Neural cell (in vitro differentiated cells): ENCODE measurements around the gene SLC9A3. TPM values are rescaled to one million over a fixed set of nuclear protein-coding genes. Genes with fewer than 3 reads are reported as not detected.

Experiments
- H2AFZ ChIP-seq: fragments of 200-600, 300-800 bp; sonication (generic), shearing (Covaris generic); 2 replicates; pipeline ENCODE4 v1.6.0; 2014; ENCODE audit warnings: low read depth, mild to moderate bottlenecking, antibody characterized with exemption, low read length, moderate library complexity
- H3F3A ChIP-seq: fragments of 200-600 bp; shearing (Covaris generic); 2 replicates; pipeline ENCODE4 v1.6.1; 2016; ENCODE audit warnings: mild to moderate bottlenecking, moderate library complexity, mixed read lengths, antibody characterized with exemption, low read length; ENCODE audit not compliant: insufficient read depth, poor library complexity, severe bottlenecking
- H3K27ac ChIP-seq: fragments of 200-600, 300-800 bp; sonication (generic), shearing (Covaris generic); 2 replicates; pipeline ENCODE4 v1.5.1; 2014; ENCODE audit warnings: mild to moderate bottlenecking, low read length, moderate library complexity
- H3K27me3 ChIP-seq: fragments of 300-800, 200-600 bp; sonication (generic), shearing (Covaris generic); 2 replicates; pipeline ENCODE4 v1.6.0; 2014; ENCODE audit warnings: mild to moderate bottlenecking, low read depth, low read length, moderate library complexity; ENCODE audit not compliant: insufficient read depth
- H3K36me3 ChIP-seq: fragments of 300-800, 200-600 bp; sonication (generic), shearing (Covaris generic); 2 replicates; pipeline ENCODE4 v1.5.1; 2014; ENCODE audit warnings: mild to moderate bottlenecking, antibody characterized with exemption, low read length, moderate library complexity; ENCODE audit not compliant: insufficient read depth
- H3K4me2 ChIP-seq: fragments of 300-800, 200-600 bp; sonication (generic), shearing (Covaris generic); 2 replicates; pipeline ENCODE4 v1.6.0; 2014; ENCODE audit warnings: mild to moderate bottlenecking, low read length
- H3K4me3 ChIP-seq: fragments of 300-800, 200-600 bp; sonication (generic), shearing (Covaris generic); 2 replicates; pipeline ENCODE4 v1.5.1; 2014; ENCODE audit warnings: mild to moderate bottlenecking, low read length, moderate library complexity
- H3K79me2 ChIP-seq: fragments of 200-600 bp; shearing (Covaris generic); replicated peaks from 2 replicates; pipeline ENCODE4 v1.6.0; 2014; ENCODE audit warnings: mild to moderate bottlenecking, low read length, moderate library complexity; ENCODE audit not compliant: insufficient read depth
- H3K9ac ChIP-seq: fragments of 300-800, 200-600 bp; sonication (generic), shearing (Covaris generic); 2 replicates; pipeline ENCODE4 v1.6.1; 2016; ENCODE audit warnings: mild to moderate bottlenecking, low read length, mixed read lengths
- H3K9me2 ChIP-seq: fragments of 200-600 bp; shearing (Covaris generic); 2 replicates; pipeline ENCODE4 v1.6.1; 2016; ENCODE audit warnings: mild to moderate bottlenecking, low read length, mixed read lengths; ENCODE audit not compliant: insufficient read depth
- H3K9me3 ChIP-seq: fragments of 200-600, 300-800 bp; sonication (generic), shearing (Covaris generic); 2 replicates; pipeline ENCODE4 v1.6.1; 2016; ENCODE audit warnings: mild to moderate bottlenecking, mixed run types, low read length, moderate library complexity, mixed read lengths
- H4K20me1 ChIP-seq: fragments of 200-600 bp; shearing (Covaris generic); 2 replicates; pipeline ENCODE4 v1.6.1; 2016; ENCODE audit warnings: mild to moderate bottlenecking, mixed run types; ENCODE audit not compliant: insufficient read depth
- EP300 ChIP-seq: fragments of 450-650 bp; conservative IDR thresholded peaks from 2 replicates; pipeline ENCODE4 v1.6.1; 2014; ENCODE audit warnings: antibody characterized with exemption, mild to moderate bottlenecking, moderate library complexity; ENCODE audit not compliant: poor library complexity, severe bottlenecking
- EZH2 ChIP-seq: fragments of 200-600, 300-800 bp; shearing (Covaris generic), sonication (generic); IDR thresholded peaks from 2 replicates; pipeline ENCODE4 v1.6.1; 2014; ENCODE audit warnings: antibody characterized with exemption, low read length, borderline replicate concordance, mild to moderate bottlenecking; ENCODE audit not compliant: insufficient read depth, poor library complexity, severe bottlenecking
- MXI1 ChIP-seq: fragments of 450-650 bp; conservative IDR thresholded peaks from 2 replicates; pipeline ENCODE4 v1.6.1; 2014; ENCODE audit warnings: antibody characterized with exemption, mild to moderate bottlenecking; ENCODE audit not compliant: poor library complexity, severe bottlenecking
- POLR2AphosphoS5 ChIP-seq: IDR thresholded peaks from 2 replicates; pipeline ENCODE4 v1.6.1; 2012
- RAD21 ChIP-seq: fragments of 450-650 bp; conservative IDR thresholded peaks from 2 replicates; pipeline ENCODE4 v1.6.1; 2014; ENCODE audit warnings: antibody characterized with exemption, mild to moderate bottlenecking, moderate library complexity
- SMC3 ChIP-seq: fragments of 450-650 bp; conservative IDR thresholded peaks from 2 replicates; pipeline ENCODE4 v1.6.1; 2014; ENCODE audit warnings: antibody characterized with exemption, mild to moderate bottlenecking, moderate library complexity; ENCODE audit not compliant: poor library complexity
- TAF1 ChIP-seq: IDR thresholded peaks from 2 replicates; pipeline ENCODE4 v1.6.1; 2012; ENCODE audit warnings: low read depth
- polyA plus RNA-seq: library from polyadenylated mRNA; depleted of rRNA; stranded (reverse); fragments of >200 nt; gene quantifications from 2 replicates; pipeline ENCODE4 v1.2.3, GENCODE V29; 2014
- TF ChIP-seq, protein P1 (sequence below): fragments of 450-650 bp; IDR thresholded peaks from 2 replicates; pipeline ENCODE4 v1.5.1; 2014; ENCODE audit warnings: antibody characterized with exemption, mild to moderate bottlenecking, moderate library complexity; ENCODE audit not compliant: poor library complexity, severe bottlenecking
- TF ChIP-seq, protein P2 (sequence below): IDR thresholded peaks from 2 replicates; pipeline ENCODE4 v1.6.1; 2012; ENCODE audit warnings: borderline replicate concordance

SLC9A3 gene
- polyA plus RNA-seq, 1 donor from 2014 or later: 4.0 TPM

GRCh38 chr5:540906-541538 is 16.8 kb upstream of the SLC9A3 start:
- Histone ChIP-seq H3K4me2 (no peak overlapping the region), H3K27me3 (no peaks in the 10 kb centered on the region), H3K36me3 (no peaks in the 10 kb centered on the region), H3K27ac (no peak overlapping the region), H3K9me3 (no peaks in the 10 kb centered on the region), H3K9me2 (no peaks in the 10 kb centered on the region), H2AFZ (no peak overlapping the region), H3K9ac (no peak overlapping the region), H3K79me2 (no peaks in the 10 kb centered on the region), H3F3A (no peaks in the 10 kb centered on the region), H4K20me1 (no peaks in the 10 kb centered on the region), H3K4me3 (no peak overlapping the region)
- TF ChIP-seq, protein P1, sequence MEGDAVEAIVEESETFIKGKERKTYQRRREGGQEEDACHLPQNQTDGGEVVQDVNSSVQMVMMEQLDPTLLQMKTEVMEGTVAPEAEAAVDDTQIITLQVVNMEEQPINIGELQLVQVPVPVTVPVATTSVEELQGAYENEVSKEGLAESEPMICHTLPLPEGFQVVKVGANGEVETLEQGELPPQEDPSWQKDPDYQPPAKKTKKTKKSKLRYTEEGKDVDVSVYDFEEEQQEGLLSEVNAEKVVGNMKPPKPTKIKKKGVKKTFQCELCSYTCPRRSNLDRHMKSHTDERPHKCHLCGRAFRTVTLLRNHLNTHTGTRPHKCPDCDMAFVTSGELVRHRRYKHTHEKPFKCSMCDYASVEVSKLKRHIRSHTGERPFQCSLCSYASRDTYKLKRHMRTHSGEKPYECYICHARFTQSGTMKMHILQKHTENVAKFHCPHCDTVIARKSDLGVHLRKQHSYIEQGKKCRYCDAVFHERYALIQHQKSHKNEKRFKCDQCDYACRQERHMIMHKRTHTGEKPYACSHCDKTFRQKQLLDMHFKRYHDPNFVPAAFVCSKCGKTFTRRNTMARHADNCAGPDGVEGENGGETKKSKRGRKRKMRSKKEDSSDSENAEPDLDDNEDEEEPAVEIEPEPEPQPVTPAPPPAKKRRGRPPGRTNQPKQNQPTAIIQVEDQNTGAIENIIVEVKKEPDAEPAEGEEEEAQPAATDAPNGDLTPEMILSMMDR: no peak
- TF ChIP-seq RAD21 (no peak), EZH2 (no peak), SMC3 (no peak), POLR2AphosphoS5 (no peak), TAF1 (no peak), EP300 (no peak), MXI1 (no peak)
- TF ChIP-seq, protein P2, sequence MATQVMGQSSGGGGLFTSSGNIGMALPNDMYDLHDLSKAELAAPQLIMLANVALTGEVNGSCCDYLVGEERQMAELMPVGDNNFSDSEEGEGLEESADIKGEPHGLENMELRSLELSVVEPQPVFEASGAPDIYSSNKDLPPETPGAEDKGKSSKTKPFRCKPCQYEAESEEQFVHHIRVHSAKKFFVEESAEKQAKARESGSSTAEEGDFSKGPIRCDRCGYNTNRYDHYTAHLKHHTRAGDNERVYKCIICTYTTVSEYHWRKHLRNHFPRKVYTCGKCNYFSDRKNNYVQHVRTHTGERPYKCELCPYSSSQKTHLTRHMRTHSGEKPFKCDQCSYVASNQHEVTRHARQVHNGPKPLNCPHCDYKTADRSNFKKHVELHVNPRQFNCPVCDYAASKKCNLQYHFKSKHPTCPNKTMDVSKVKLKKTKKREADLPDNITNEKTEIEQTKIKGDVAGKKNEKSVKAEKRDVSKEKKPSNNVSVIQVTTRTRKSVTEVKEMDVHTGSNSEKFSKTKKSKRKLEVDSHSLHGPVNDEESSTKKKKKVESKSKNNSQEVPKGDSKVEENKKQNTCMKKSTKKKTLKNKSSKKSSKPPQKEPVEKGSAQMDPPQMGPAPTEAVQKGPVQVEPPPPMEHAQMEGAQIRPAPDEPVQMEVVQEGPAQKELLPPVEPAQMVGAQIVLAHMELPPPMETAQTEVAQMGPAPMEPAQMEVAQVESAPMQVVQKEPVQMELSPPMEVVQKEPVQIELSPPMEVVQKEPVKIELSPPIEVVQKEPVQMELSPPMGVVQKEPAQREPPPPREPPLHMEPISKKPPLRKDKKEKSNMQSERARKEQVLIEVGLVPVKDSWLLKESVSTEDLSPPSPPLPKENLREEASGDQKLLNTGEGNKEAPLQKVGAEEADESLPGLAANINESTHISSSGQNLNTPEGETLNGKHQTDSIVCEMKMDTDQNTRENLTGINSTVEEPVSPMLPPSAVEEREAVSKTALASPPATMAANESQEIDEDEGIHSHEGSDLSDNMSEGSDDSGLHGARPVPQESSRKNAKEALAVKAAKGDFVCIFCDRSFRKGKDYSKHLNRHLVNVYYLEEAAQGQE: no peak

- H3K9me2 ChIP-seq: no peaks in the 10 kb centered on the region
- no peaks in the 10 kb centered on the region for H3K36me3 ChIP-seq
- H2AFZ ChIP-seq: no peak overlapping the region
- H4K20me1 ChIP-seq: no peaks in the 10 kb centered on the region
- H3K4me2 ChIP-seq: no peak overlapping the region
- H3K4me3 ChIP-seq: no peak overlapping the region
- H3K9me3 ChIP-seq: no peaks in the 10 kb centered on the region
- H3F3A ChIP-seq: no peaks in the 10 kb centered on the region
- TF ChIP-seq RAD21: no peak
- TF ChIP-seq POLR2AphosphoS5: no peak
- TF ChIP-seq, protein P2: no peak
- no peak for TF ChIP-seq TAF1
- TF ChIP-seq, protein P1: no peak
- no peak for TF ChIP-seq EP300
- TF ChIP-seq MXI1: no peak
- TF ChIP-seq SMC3: no peak
- TF ChIP-seq EZH2: no peak
- H3K9ac ChIP-seq: no peak overlapping the region
- no peaks in the 10 kb centered on the region for H3K79me2 ChIP-seq
- H3K27me3 ChIP-seq: no peaks in the 10 kb centered on the region
- H3K27ac ChIP-seq: no peak overlapping the region
Measured at GRCh38 chr5:540071-540905, 16.0 kb upstream of the SLC9A3 start.
